ENCODE measurements around the gene ZBTB20. TPM values are rescaled to one million over a fixed set of nuclear protein-coding genes. Genes with fewer than 3 reads are reported as not detected.

ZBTB20 gene
- total and polyA plus RNA-seq, 2 donors (not counting 1 experiment from before 2014, with no cell fraction given) = 4.0 to 123 TPM

DNA sequence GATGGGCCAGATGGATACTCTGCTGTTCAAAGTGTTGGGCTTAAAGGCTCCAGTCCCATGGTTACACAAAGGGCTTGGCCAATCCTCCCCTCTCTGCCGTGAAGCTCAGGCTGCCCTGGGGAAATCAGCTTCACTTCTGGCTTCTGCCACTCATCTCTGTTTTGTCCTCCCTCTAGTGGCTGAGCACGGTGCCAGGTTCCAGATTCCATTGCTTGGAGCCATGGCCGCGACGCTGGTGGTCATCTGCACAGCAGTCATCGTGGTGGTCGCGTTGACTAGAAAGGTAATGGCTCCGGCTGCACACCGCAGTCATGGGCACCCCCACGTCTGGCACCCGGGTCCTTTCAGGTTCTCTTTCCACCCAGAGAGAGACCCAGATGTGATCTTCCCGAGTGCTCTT lies 847.7 kb downstream of the ZBTB20 start:
- H3K27me3 Mint-ChIP-seq = no peaks in the 10 kb centered on the region
- peaks cover 20% of the 10 kb centered on the region for H3K4me1 Mint-ChIP-seq
- H3K4me2 ChIP-seq (replicated peaks; ENCODE audit: low read depth, low read length, poor library complexity, severe bottlenecking) = no peak overlapping the region
- no peaks in the 10 kb centered on the region for H3K9me3 Mint-ChIP-seq (ENCODE audit: insufficient read depth)
- CTCF ChIA-PET = interaction anchor here (0.5 to 3.4 kb wide), 18 partner anchors 8 to 792 kb away, joined by 3 to 40 read pairs (median 4); partner anchors contain the start of gene DRD3
- no peak overlapping the region for H3K9ac ChIP-seq (ENCODE audit: low read length)
- TF ChIP-seq EZH2 (IDR thresholded peaks at IDR 0.05; ENCODE audit: borderline replicate concordance, insufficient read depth, low read depth, low read length, poor library complexity, severe bottlenecking) = no peak
- TF ChIP-seq, protein P1, sequence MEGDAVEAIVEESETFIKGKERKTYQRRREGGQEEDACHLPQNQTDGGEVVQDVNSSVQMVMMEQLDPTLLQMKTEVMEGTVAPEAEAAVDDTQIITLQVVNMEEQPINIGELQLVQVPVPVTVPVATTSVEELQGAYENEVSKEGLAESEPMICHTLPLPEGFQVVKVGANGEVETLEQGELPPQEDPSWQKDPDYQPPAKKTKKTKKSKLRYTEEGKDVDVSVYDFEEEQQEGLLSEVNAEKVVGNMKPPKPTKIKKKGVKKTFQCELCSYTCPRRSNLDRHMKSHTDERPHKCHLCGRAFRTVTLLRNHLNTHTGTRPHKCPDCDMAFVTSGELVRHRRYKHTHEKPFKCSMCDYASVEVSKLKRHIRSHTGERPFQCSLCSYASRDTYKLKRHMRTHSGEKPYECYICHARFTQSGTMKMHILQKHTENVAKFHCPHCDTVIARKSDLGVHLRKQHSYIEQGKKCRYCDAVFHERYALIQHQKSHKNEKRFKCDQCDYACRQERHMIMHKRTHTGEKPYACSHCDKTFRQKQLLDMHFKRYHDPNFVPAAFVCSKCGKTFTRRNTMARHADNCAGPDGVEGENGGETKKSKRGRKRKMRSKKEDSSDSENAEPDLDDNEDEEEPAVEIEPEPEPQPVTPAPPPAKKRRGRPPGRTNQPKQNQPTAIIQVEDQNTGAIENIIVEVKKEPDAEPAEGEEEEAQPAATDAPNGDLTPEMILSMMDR (IDR thresholded peaks at IDR 0.05) = peak; percentile 43
- no peaks in the 10 kb centered on the region for H3K79me2 ChIP-seq (ENCODE audit: control insufficient read depth, insufficient read depth, low read length)
- DNase-seq (peak; percentile 42), ATAC-seq (ENCODE audit: low read depth) (peak; percentile 62)
- no peak overlapping the region for H3K4me3 Mint-ChIP-seq
- H3K9me3 ChIP-seq (ENCODE audit: control extremely low read depth in 1 of 3, control insufficient read depth in 2 of 3, insufficient read depth in 1 of 3, low read length in 2 of 3) = no peaks in the 10 kb centered on the region
- intact Hi-C loops (cut with micrococcal nuclease) = loop anchor here (1.0 to 10.0 kb wide), 2 partner anchors 147 to 565 kb away; no protein-coding TSS in a partner anchor
- no peaks in the 10 kb centered on the region for H4K20me1 ChIP-seq (ENCODE audit: control insufficient read depth, insufficient read depth, low read length, poor library complexity, severe bottlenecking)
- no peaks in the 10 kb centered on the region for H3K27me3 ChIP-seq (replicated peaks in 1 of 4; ENCODE audit: control extremely low read depth in 1 of 4, control insufficient read depth in 3 of 4, insufficient read depth in 4 of 4, low read length in 3 of 4)
- H2AFZ ChIP-seq (ENCODE audit: insufficient read depth, low read depth, low read length, poor library complexity, severe bottlenecking) = no peak overlapping the region
- H3K4me3 ChIP-seq (ENCODE audit: control extremely low read depth in 1 of 5, extremely low read depth in 1 of 5, insufficient read depth in 1 of 5, low read depth in 2 of 5, low read length in 4 of 5) = no peak overlapping the region
- H3K36me3 ChIP-seq (replicated peaks in 1 of 2; ENCODE audit: control extremely low read depth in 1 of 2, control insufficient read depth in 1 of 2, extremely low read depth in 1 of 2, insufficient read depth in 2 of 2, low read length in 1 of 2) = no peaks in the 10 kb centered on the region
- peaks cover 11 to 12% of the 10 kb centered on the region in 2 donors for H3K4me1 ChIP-seq (ENCODE audit: control insufficient read depth in 2 of 2, insufficient read depth in 2 of 2, low read length in 2 of 2)
- WGBS (ENCODE audit: insufficient coverage) = 79% methylated on average over 12 of the region's 13 CpGs
- peak overlapping the region; percentile 10 for H3K27ac Mint-ChIP-seq
- POLR2A ChIA-PET = no interaction called here
- H3K27ac ChIP-seq (ENCODE audit: low read length in 2 of 2) = no peak overlapping the region

DNA sequence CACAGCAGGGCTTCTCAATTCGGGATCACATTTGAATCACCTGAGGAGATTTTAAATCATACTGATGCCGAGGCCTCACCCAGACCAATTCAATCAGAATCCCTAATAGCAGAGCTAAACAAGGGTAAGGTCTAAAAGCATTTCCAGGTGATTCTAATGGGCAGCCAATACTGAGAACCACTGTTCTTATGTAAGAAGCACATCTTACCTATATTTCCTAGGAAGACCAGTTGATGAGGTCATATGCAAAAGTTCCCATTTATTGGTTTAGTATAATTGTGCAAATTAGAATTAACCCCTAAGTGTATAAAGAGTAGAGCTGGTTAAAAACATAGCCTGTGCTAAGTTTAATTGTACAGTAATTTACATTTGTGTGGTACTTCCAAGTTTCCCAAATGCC lies 851.1 kb downstream of the ZBTB20 start:
- H3K4me3 ChIP-seq (ENCODE audit: control extremely low read depth in 1 of 5, extremely low read depth in 1 of 5, insufficient read depth in 1 of 5, low read depth in 2 of 5, low read length in 4 of 5) = no peak overlapping the region
- H3K36me3 ChIP-seq (replicated peaks in 1 of 2; ENCODE audit: control extremely low read depth in 1 of 2, control insufficient read depth in 1 of 2, extremely low read depth in 1 of 2, insufficient read depth in 2 of 2, low read length in 1 of 2) = no peaks in the 10 kb centered on the region
- no peak overlapping the region for H3K9ac ChIP-seq (ENCODE audit: low read length)
- intact Hi-C loops (cut with micrococcal nuclease) = loop anchor here (10.0 kb wide), 1 partner anchor 561 kb away; no protein-coding TSS in a partner anchor
- no peaks in the 10 kb centered on the region for H3K9me3 ChIP-seq (ENCODE audit: control extremely low read depth in 1 of 3, control insufficient read depth in 2 of 3, insufficient read depth in 1 of 3, low read length in 2 of 3)
- POLR2A ChIA-PET = no interaction called here
- Mint-ChIP-seq H3K4me3 (no peak overlapping the region), H3K4me1 (peaks cover 34% of the 10 kb centered on the region), H3K27me3 (no peaks in the 10 kb centered on the region), H3K27ac (no peak overlapping the region), H3K9me3 (ENCODE audit: insufficient read depth) (no peaks in the 10 kb centered on the region)
- ATAC-seq (ENCODE audit: low read depth) (no peak), DNase-seq (no peak)
- TF ChIP-seq EZH2 (IDR thresholded peaks at IDR 0.05; ENCODE audit: borderline replicate concordance, insufficient read depth, low read depth, low read length, poor library complexity, severe bottlenecking) = no peak
- TF ChIP-seq, protein P1 (IDR thresholded peaks at IDR 0.05) = no peak
- no peak overlapping the region for H3K4me2 ChIP-seq (replicated peaks; ENCODE audit: low read depth, low read length, poor library complexity, severe bottlenecking)
- H3K4me1 ChIP-seq (ENCODE audit: control insufficient read depth in 2 of 2, insufficient read depth in 2 of 2, low read length in 2 of 2) = peaks cover 24% of the 10 kb centered on the region in 2 donors
- no peaks in the 10 kb centered on the region for H3K27me3 ChIP-seq (replicated peaks in 1 of 4; ENCODE audit: control extremely low read depth in 1 of 4, control insufficient read depth in 3 of 4, insufficient read depth in 4 of 4, low read length in 3 of 4)
- no peaks in the 10 kb centered on the region for H4K20me1 ChIP-seq (ENCODE audit: control insufficient read depth, insufficient read depth, low read length, poor library complexity, severe bottlenecking)
- CTCF ChIA-PET = interaction anchor here (0.8 to 3.4 kb wide), 5 partner anchors 8 to 143 kb away, joined by 3 to 11 read pairs (median 3); no protein-coding TSS in a partner anchor
- WGBS (ENCODE audit: insufficient coverage) = 100% methylated on average over 2 of the region's 2 CpGs
- H3K27ac ChIP-seq (ENCODE audit: low read length in 2 of 2) = no peak overlapping the region
- H3K79me2 ChIP-seq (ENCODE audit: control insufficient read depth, insufficient read depth, low read length) = no peaks in the 10 kb centered on the region
- no peak overlapping the region for H2AFZ ChIP-seq (ENCODE audit: insufficient read depth, low read depth, low read length, poor library complexity, severe bottlenecking)

All from B cell (primary cell).